ENCODE data around the gene EDN3. TPM values are rescaled to one million over a fixed set of nuclear protein-coding genes. Genes with fewer than 3 reads are reported as not detected.

EDN3 gene
- total and polyA plus RNA-seq, 2 of the 8 experiments (the other 6 are each of a cell fraction or from before 2014, with no cell fraction given): 0.17 to 0.38 TPM

GRCh38 chr20:59276938-59277337 lies 23.5 kb upstream of the EDN3 start (continued):
- TF ChIP-seq SAP30 (IDR thresholded peaks at IDR 0.05; ENCODE audit: insufficient read depth, insufficient replicate concordance, low read length): no peak
- no peak for TF ChIP-seq GABPA (IDR thresholded peaks at IDR 0.05; ENCODE audit: borderline replicate concordance, insufficient read depth, low read length)
- no peak for TF ChIP-seq SIRT6 (IDR thresholded peaks at IDR 0.05; ENCODE audit: low read length)
- TF ChIP-seq JUND (IDR thresholded peaks at IDR 0.05; ENCODE audit: low read length): no peak
- no peak for TF ChIP-seq JUN (IDR thresholded peaks at IDR 0.05; ENCODE audit: low read depth, low read length)
- TF ChIP-seq TEAD4 (IDR thresholded peaks at IDR 0.05; ENCODE audit: low read depth, low read length): no peak
- no peak for TF ChIP-seq SIN3A (conservative IDR thresholded peaks at IDR 0.05 in 1 of 2, IDR thresholded peaks at IDR 0.05 in 1 of 2; ENCODE audit: low read depth in 1 of 2, low read length in 2 of 2)
